ENCODE results near the gene ENTREP1.
"Not testable (repeated sequence)": the region's sequence is repeated elsewhere in the genome, so short reads cannot be mapped to it uniquely, and the experiment has no call there.

The ENTREP1 gene, protein sequence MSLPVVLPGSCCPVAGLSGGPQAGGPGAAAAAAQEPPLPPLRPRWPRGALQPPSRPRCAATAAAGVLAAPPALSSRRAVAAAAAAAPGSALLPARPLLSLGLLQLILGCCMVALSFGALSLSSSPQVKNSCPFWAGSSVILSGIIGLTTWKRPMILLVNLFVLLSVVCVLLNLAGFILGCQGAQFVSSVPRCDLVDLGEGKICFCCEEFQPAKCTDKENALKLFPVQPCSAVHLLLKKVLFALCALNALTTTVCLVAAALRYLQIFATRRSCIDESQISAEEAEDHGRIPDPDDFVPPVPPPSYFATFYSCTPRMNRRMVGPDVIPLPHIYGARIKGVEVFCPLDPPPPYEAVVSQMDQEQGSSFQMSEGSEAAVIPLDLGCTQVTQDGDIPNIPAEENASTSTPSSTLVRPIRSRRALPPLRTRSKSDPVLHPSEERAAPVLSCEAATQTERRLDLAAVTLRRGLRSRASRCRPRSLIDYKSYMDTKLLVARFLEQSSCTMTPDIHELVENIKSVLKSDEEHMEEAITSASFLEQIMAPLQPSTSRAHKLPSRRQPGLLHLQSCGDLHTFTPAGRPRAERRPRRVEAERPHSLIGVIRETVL

GRCh38 chr9:69324549-69325401 lies at the start of gene ENTREP1:
ENTREP1 (plus strand) TSS chr9:69325215; CDS start chr9:69325310, 95 bp downstream.
- DNase-seq = no peak

- no peak for DNase-seq
Measured at GRCh38 chr9:69276775-69277174, 48.2 kb upstream of the ENTREP1 start.

- DNase-seq = no peak
Measured at GRCh38 chr9:69279084-69279731, 45.8 kb upstream of the ENTREP1 start.

DNA sequence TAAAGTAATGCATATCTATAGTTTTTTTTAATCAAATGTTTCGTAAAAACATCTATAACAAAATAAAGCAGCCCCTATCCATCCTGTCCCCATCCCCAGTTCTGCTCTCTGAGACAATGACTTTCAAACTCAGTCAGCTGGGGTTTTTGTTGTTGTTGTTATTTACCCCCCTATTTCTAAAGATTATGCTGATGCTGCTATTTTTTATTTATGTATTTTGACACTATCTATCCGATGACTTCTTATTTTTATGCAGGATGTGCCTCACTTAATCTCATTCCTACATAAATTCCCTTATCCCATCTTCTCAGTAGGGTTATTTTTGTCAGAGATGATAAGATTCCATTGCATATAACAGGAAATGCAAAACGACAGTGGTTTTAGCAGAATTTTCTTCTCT lies 45.3 kb upstream of the ENTREP1 start:
- DNase-seq = no peak

DNA sequence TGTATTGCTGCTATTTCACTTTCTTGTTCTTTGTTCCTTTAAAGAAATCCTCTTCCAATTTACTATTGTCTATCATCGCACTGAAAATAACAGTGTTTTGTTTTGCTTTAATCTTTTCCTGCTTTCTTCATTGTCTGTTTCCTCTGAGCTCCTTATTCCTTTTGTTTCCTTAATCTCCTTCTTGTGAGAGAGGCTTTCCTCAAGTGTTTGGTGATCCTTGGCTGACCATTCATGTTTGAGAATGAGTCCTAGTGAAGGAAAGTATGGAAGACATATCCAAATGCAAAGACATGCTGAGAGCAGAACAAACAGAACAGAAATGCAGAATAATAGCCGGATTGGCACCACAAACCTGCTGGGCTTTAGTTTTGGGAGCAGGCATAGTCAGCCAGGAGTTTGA lies 42.0 kb upstream of the ENTREP1 start:
- DNase-seq = no peak

GRCh38 chr9:69292078-69292477 lies 32.9 kb upstream of the ENTREP1 start:
- DNase-seq = no peak

- DNase-seq = no peak
Measured at GRCh38 chr9:69293156-69293555, 31.9 kb upstream of the ENTREP1 start.

- DNase-seq = no peak
Measured at GRCh38 chr9:69295872-69296552, 29.0 kb upstream of the ENTREP1 start.

GRCh38 chr9:69297300-69297980 lies 27.6 kb upstream of the ENTREP1 start:
- no peak for DNase-seq

DNA sequence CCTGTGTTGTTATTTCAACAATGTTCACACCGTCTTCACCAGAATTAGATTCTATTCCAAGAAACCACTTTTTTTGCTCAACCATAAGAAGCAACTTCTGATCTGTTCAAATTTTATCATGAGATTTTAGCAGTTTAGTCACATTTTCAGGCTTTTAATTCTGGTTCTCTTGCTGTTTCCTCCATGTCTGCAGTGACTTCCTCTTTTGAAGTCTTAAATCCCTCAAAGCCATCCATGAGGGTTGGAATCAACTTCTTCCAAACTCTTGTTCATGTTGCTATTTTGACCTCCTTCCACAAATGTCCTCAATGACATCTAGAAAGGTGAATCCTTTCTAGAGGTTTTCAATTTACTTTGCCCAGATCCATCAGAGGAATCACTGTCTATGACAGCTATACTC lies 25.7 kb upstream of the ENTREP1 start:
- no peak for DNase-seq

GRCh38 chr9:69299826-69300225 lies 25.2 kb upstream of the ENTREP1 start:
- DNase-seq = no peak

- DNase-seq = no peak
Measured at GRCh38 chr9:69303331-69303730, 21.7 kb upstream of the ENTREP1 start.

DNA sequence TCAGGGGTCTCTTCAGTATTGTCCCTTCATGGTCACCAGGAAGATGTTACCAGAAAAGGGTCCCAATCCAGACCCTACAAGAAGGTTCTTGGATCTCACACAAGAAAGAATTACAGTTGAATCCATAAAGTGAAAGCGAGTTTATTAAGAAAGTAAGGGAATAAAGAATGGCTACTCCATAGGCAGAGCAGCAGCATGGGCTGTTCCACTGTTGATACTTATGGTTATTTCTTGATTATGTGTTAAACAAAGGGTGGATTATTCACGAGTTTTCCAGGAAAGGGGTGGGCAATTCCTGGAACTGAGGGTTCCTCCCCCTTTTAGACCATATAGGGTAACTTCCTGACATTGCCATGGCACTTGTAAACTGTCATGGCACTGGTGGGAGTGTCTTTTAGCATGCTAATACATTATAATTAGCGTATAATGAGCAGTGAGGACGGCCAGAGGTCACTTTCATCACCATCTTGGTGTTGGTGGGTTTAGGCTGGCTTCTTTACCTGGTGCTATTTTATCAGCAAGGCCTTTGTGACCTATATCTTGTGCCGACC lies 18.0 kb upstream of the ENTREP1 start:
- not testable (repeated sequence) for DNase-seq

- no peak for DNase-seq
Measured at GRCh38 chr9:69307446-69308205, 17.4 kb upstream of the ENTREP1 start.

GRCh38 chr9:69308206-69308931 lies 16.6 kb upstream of the ENTREP1 start:
- no peak for DNase-seq

DNA sequence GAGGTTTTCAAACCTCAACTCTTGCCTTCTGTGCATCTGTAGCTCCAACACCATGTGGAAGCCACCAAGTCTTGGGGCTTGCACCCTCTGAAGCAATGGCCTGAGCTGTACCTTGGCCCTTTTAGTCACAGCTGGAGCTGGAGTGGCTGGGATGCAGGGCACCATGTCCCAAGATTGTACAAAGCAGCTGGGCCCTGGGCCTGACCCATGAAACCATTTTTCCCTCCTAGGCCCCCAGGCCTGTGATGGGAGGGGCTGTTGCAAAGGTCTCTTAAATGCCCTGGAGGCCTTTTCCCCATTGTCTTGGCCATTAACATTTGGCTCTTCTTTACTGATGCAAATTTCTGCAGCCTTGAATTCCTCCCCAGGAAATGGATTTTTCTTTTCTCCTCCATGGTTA lies 11.8 kb upstream of the ENTREP1 start:
- no peak for DNase-seq

DNA sequence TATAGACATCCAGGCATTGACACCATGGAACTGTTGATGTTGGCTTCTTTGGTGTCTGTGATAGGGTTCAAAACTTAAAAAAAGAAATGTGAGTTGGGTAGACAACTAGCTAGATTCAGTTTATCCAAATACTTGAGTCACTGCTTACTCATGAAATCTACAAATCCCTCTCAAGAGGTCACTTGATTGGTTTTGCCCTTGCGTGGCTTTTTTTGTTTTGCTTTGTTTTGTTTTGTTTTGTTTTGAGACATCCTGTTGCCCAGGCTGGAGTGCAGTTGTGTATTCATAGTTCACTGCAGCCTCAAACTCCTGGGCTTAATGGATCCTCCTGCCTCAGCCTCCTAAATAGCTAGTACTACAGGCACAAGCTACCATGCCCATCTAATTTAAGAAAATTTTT lies 10.5 kb upstream of the ENTREP1 start:
- no peak for DNase-seq

- DNase-seq = no peak
Measured at GRCh38 chr9:69317081-69317480, 7.9 kb upstream of the ENTREP1 start.

DNA sequence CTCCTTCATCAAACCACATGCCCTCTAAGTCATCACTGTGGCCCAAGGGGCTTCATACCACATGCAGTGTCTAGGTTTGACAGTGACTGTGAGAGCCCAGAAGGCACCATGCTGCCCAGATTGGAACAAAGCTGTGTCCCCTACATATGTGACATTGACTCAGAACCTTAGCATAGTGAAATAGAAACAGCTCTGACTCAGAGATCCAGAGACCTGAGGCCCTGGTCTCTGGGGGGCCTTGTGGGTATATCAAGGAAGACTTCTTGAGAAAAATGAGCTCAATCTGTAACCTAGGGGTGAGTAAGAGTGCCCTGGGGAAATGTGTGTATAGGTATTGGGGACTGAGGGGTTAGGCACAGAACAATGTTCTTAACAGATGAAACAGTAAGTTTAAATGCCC lies 7.1 kb upstream of the ENTREP1 start:
- DNase-seq = no peak

All from activated effector memory CD4-positive, alpha-beta T cell treated with Interleukin-2 at 50 U/mL for 16 hours (primary cell).